SK-N-SH (cell line): ENCODE data around the gene PAM.
"Not testable (repeated sequence)": the region's sequence is repeated elsewhere in the genome, so short reads cannot be mapped to it uniquely, and the experiment has no call there.

Source experiments
- CTCF ChIP-seq: fragments of 200-600 bp; sonication (generic); IDR thresholded peaks from 2 replicates; pipeline ENCODE4 v1.6.1; 2017; ENCODE audit warnings: antibody characterized with exemption, mild to moderate bottlenecking, moderate library complexity
- IRF3 ChIP-seq: fragments of 150-350 bp; IDR thresholded peaks from 2 replicates; pipeline ENCODE4 v1.6.1; 2016; ENCODE audit warnings: mild to moderate bottlenecking, low read depth, low read length
- MAX ChIP-seq: IDR thresholded peaks from 2 replicates; pipeline ENCODE4 v1.4.0; 2012; ENCODE audit warnings: low read depth
- RAD21 ChIP-seq: IDR thresholded peaks from 2 replicates; pipeline ENCODE4 v1.6.1; 2012; ENCODE audit warnings: mild to moderate bottlenecking, low read length
- SIN3A ChIP-seq: IDR thresholded peaks from 2 replicates; pipeline ENCODE4 v1.6.1; 2012; ENCODE audit warnings: low read depth, mild to moderate bottlenecking, low read length, moderate library complexity, borderline replicate concordance
- USF2 ChIP-seq: fragments of 150-350 bp; IDR thresholded peaks from 2 replicates; pipeline ENCODE4 v1.6.1; 2017; ENCODE audit warnings: antibody characterized with exemption, low read length, low read depth, borderline replicate concordance

- TF ChIP-seq SIN3A, CTCF, IRF3, RAD21, USF2, MAX: not testable (repeated sequence)
Measured at GRCh38 chr5:103073500-103073899, 318.4 kb downstream of the PAM start.
